ENCODE data around the gene PIGP. TPM values are rescaled to one million over a fixed set of nuclear protein-coding genes. Genes with fewer than 3 reads are reported as not detected.

PIGP gene
- total and polyA plus RNA-seq, 12 donors: 7.3 to 236 (median 49.4) TPM

DNA sequence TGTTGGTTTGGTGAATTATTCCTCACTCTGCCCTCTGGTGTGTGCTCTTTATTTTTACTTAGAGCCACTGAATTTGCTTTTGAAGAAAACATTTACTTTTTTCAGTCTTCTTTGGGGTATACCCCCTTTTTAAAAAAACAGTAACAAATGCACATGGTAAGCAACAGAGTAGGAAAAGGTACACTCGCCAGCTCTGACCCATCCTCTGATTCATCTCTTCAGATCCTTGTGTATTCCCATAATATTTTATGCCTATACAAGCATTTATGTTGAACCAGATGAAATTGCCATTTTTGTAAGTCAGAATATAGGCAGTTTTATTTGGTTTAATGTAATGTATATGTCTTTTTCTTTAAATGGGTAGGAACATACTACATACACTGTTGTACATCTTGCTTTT is 28.5 kb upstream of the PIGP start:
- H3K27ac ChIP-seq: no peak overlapping the region
- peaks cover 0 to 33% of the 10 kb centered on the region in 2 donors for H3K36me3 ChIP-seq (replicated peaks in 1 of 2)
- TF ChIP-seq POLR2A (IDR thresholded peaks at IDR 0.05): no peak
- TF ChIP-seq, protein P1, sequence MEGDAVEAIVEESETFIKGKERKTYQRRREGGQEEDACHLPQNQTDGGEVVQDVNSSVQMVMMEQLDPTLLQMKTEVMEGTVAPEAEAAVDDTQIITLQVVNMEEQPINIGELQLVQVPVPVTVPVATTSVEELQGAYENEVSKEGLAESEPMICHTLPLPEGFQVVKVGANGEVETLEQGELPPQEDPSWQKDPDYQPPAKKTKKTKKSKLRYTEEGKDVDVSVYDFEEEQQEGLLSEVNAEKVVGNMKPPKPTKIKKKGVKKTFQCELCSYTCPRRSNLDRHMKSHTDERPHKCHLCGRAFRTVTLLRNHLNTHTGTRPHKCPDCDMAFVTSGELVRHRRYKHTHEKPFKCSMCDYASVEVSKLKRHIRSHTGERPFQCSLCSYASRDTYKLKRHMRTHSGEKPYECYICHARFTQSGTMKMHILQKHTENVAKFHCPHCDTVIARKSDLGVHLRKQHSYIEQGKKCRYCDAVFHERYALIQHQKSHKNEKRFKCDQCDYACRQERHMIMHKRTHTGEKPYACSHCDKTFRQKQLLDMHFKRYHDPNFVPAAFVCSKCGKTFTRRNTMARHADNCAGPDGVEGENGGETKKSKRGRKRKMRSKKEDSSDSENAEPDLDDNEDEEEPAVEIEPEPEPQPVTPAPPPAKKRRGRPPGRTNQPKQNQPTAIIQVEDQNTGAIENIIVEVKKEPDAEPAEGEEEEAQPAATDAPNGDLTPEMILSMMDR (IDR thresholded peaks at IDR 0.05): no peak
- no peaks in the 10 kb centered on the region for H3K27me3 ChIP-seq
- H3K9me3 ChIP-seq (replicated peaks in 1 of 3): no peaks in the 10 kb centered on the region
- no peaks in the 10 kb centered on the region for H3K4me1 ChIP-seq (replicated peaks in 1 of 2)
- DNase-seq: no peak
- intact Hi-C loops (cut with DNase I): no loop called here
- WGBS, 4 donors: 80 to 94% (median 84%) methylated on average over 1 of the region's 1 CpG
- H3K4me3 ChIP-seq: no peak overlapping the region

GRCh38 chr21:37100316-37100715 is 27.4 kb upstream of the PIGP start:
- Histone ChIP-seq H3K27me3 (no peaks in the 10 kb centered on the region), H3K9me3 (replicated peaks in 1 of 3) (no peaks in the 10 kb centered on the region), H3K4me1 (replicated peaks in 1 of 2) (no peaks in the 10 kb centered on the region), H3K27ac (no peak overlapping the region), H3K4me3 (no peak overlapping the region), H3K36me3 (replicated peaks in 1 of 2) (peaks cover 0 to 37% of the 10 kb centered on the region in 2 donors)
- WGBS, 4 donors: 88 to 97% (median 96%) methylated on average over 6 of the region's 6 CpGs
- no peak for DNase-seq
- intact Hi-C loops (cut with DNase I): no loop called here
- TF ChIP-seq, protein P1 (IDR thresholded peaks at IDR 0.05): no peak
- no peak for TF ChIP-seq POLR2A (IDR thresholded peaks at IDR 0.05)

GRCh38 chr21:37098751-37099150 is 25.9 kb upstream of the PIGP start:
- H3K36me3 ChIP-seq (replicated peaks in 1 of 2): peaks cover 0 to 37% of the 10 kb centered on the region in 2 donors
- WGBS, 4 donors: 85 to 95% (median 89%) methylated on average over 2 of the region's 2 CpGs

GRCh38 chr21:37095821-37096220 is 22.9 kb upstream of the PIGP start:
- Histone ChIP-seq H3K9me3 (replicated peaks in 1 of 3) (no peaks in the 10 kb centered on the region), H3K36me3 (replicated peaks in 1 of 2) (peaks cover 0 to 37% of the 10 kb centered on the region in 2 donors), H3K27ac (no peak overlapping the region), H3K4me3 (no peak overlapping the region), H3K27me3 (no peaks in the 10 kb centered on the region), H3K4me1 (replicated peaks in 1 of 2) (no peaks in the 10 kb centered on the region)
- WGBS, 4 donors: 92 to 96% (median 94%) methylated on average over 4 of the region's 4 CpGs
- DNase-seq: no peak
- no peak for TF ChIP-seq POLR2A (IDR thresholded peaks at IDR 0.05)
- TF ChIP-seq, protein P1 (IDR thresholded peaks at IDR 0.05): no peak
- intact Hi-C loops (cut with DNase I): no loop called here

More at GRCh38 chr21:37098751-37099150, 25.9 kb upstream of the PIGP start:
- no peaks in the 10 kb centered on the region for H3K27me3 ChIP-seq
- no peaks in the 10 kb centered on the region for H3K9me3 ChIP-seq (replicated peaks in 1 of 3)
- no peak for DNase-seq
- no peak overlapping the region for H3K27ac ChIP-seq
- no peak overlapping the region for H3K4me3 ChIP-seq
- intact Hi-C loops (cut with DNase I): no loop called here
- TF ChIP-seq, protein P1 (IDR thresholded peaks at IDR 0.05): no peak
- no peak for TF ChIP-seq POLR2A (IDR thresholded peaks at IDR 0.05)
- no peaks in the 10 kb centered on the region for H3K4me1 ChIP-seq (replicated peaks in 1 of 2)
